Ureter (tissue), 1 donor: ENCODE results near the gene NOL4L. TPM values are rescaled to one million over a fixed set of nuclear protein-coding genes. Genes with fewer than 3 reads are reported as not detected.
"Not testable (repeated sequence)": the region's sequence is repeated elsewhere in the genome, so short reads cannot be mapped to it uniquely, and the experiment has no call there.

ENCODE experiments used
- DNase-seq: peaks from one replicate; pipeline ENCODE4 v3.0.0-alpha.2; 2020; ENCODE audit warnings: low spot score
- total RNA-seq: library from RNA; stranded (reverse); gene quantifications from one replicate; pipeline ENCODE4 v1.2.4, GENCODE V29; 2023
- donor health status: DM: yes; HTN: yes; CAD: no.

Gene NOL4L
- total RNA-seq, 1 donor from 2014 or later, result 40.7 TPM

DNA sequence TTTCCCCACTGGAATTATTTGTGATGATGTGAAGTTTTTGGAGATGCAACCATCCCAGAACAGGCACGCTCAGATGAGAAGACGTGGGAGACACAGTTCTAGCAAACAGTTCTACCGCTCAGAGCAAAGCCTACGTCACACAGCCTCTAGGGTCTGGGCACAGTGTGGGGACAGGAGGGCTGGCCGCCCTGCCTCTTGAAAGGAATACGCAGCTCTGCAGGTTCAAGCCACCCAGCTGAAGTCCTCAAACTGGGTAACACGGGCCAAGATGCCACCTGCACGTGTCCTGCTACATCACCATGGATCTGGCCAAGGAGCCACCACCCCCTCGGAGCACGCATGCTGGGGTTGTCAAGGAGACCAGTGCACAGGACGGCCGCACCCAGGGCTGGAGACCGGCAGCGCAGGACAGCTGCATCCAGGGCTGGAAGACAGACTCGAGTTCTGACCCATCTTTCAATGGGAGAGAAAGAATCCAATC lies 75.0 kb downstream of the NOL4L start:
- DNase-seq, result no peak

DNA sequence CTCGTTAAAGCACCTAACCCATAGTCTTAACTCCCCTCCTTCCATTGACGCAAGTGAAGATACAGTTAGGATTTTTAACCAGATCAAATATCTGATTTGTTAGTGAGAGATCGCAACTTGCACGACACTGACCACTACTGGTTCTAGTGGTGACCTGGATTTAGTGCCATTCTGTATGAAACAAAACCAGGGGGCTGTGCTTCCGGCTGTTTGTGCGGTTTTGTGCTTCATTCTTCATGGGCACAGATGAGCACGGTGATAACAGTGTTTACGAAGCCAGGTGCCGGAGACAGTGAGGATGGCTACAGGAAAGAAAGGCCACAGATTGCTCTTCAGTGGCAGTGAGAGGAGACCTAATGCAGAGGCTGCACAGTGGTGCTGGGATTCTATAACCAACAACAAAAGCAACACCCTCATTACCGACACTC lies 75.5 kb downstream of the NOL4L start:
- DNase-seq, result no peak

DNA sequence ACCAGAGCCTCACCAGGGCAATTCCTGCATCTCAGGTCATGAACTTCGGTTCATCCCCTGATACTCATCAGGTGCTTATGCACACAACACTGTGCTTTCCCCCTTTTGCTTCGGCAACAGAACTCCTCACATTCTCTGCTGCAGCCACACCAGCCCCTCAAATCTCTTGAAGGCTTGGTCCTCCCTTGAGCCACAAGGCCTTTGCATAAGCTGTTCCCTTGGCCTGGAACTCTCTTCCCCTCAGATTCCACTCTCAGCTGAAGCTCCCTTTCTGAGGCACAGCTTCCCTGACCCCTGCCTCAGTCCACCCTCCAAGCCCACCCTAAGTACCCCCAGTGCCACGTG lies 76.4 kb downstream of the NOL4L start:
- no peak for DNase-seq

DNA sequence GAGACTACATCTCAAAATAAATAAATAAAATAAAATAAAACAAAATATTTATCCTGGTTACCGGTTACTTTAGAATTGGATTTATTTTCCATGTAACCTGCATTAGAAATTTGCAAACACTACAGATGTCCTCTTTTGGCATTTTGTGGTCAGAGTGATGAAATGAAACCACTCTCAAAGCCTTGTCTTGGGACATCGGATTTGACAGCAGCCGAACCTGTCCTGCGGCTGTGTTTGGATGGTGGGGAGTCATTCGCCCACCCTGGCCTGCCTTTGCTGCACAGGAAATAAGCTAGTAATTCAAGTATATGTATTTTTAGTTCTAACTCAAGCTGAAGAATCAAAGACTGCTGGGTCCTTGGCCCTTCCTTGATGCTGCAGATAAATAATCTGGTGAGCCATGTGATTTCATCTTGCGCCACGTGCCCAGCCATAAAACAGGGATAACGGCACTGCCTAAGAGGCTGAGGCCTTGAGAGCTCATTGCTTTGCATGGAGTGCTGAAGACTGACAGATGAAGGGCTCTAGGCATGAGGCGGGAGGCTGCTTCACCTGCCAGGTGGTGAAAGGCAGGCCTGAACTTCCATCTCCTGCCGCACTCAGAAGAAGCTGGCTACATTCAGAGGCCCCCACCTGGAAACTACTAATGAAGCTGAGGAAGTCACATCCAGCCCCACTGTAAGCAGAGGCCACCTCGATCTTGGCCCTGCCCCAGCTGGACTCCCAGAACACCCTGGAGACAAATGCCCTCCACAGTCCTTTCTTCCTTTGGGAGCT lies 76.9 kb downstream of the NOL4L start:
- DNase-seq, result no peak

DNA sequence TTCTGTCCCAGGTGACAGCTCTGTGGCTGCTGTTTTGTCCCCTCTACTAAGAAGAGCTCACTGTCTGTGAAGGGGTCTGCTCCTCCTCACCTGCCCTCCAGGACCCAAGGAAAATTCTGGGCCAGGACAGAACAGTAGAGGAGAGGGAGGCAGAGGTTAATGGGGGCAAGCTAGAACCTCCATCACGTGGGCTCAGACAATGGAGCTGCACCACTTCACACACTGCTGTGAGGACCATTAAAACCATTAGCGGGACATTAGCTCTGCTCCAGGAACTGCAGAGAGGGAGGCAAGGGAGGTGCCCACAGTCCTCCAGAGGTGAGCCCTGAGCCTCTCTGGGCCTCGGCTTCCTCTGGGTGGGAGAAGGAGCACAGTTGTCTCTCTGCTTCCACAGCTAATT lies 78.4 kb downstream of the NOL4L start:
- DNase-seq, result no peak

DNA sequence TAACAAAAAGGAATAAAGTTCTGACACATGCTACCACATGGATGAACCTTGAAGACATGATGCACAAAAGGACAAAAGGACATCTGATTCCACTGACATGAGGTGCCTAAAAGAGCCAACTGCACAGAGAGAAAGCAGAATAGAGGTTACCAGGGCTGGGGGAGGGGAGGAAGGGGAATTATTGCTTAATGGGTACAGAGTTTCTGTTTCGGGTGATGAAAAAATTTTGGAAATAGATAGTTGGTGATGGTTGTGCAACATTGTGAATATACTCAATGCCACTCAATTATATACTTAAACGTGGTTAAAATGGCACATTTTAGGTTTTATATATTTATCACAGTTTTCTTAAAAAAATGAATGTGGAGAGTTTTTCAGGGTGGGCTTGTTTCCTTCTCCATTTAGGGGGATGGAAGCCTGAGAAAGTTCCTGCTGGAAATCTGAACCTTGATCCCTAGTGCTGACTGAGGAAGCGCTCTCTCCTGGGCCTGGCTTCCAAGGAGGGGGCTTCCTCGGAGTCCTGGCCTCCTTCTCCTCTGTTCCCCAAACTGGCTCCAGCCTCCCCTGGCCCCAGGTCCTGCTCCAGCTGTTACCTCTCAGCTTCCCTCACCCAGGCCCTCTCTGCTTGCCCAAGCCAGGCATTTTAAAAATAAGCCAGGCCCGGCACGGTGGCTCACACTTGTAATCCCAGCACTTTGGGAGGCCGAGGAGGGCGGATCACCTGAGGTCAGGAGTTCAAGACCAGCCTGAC lies 79.2 kb downstream of the NOL4L start:
- no peak for DNase-seq

DNA sequence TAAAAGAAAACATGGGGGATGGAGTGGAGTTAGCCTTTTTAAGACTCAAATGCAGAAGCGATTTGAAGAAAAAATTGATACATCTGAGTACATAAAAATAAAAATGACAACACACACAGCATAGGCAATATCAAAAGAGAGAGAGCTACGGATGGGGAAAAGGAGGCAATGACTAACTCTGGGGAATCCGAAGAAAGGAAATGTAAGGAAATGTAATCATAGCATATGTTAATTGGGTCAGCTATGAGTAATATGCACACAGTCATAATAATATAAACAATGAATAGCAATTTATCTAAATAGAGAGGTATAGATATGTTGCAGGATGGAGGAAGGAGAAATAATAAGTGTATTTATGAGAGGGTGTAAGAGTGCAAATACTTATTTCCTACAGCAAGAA lies 83.4 kb downstream of the NOL4L start:
- DNase-seq, result no peak

DNA sequence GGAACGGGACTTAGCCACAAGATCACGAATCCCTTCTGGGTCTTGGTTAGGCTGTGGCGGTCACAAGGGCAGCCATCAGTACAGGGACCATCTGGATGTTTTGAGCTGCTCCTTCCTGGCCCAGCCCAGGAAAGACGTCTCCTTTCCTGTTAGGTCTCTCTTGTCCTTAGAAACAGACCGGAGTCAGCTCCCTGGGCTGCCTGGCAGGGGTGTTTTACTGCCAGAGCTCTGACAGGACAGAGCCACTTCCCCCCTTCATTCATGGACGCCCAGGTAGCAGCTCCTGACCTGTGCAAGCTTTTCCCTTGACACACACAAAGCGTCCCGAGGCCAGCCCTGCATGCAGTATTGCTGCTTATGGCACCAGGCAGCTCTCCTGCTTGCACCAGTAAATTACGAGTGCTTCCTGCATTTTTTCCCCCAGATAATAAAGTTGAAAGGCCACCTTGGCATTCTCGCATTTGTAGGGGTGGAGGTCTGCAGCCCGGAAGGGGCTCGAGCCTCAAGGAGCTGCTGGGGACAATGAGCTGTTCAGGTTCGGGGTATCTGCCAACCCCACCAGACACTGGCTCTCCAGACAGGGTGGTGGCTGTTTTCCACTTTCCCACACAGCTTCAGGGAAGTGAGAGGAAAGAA lies 87.4 kb downstream of the NOL4L start:
- DNase-seq, result no peak

DNA sequence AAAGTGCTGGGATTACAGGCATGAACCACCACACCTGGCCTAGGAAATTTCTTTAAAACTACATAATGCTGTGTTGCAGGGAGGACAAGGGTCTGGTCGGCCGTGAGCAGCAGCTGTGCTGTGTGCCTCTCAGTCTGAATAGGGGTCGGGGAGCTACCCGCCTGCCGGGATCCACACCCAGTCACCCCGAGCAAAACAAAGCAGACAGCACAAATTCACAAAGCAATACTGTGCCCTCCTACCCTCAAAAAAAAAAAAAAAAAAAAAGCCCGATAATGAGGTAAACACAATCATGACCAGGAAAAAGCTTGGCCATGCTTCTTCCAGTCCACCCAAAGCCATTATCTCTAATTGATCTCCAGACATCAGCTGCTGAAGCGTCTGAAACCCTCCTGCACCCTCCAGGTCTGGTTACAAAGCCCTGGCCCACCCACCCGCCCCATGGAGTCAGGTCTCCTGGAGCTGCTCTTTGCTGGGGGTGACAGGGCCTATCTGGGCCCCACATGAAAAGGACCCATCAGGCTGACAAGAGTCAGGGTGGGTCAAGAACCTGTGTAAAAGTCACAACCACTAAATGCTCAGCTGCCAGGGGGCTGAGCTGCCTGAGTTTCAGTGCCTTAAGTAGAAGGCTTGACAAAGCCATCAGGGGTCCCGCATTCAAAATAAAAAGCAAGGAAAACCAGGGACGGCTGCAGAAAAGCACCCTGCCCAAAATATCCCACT lies 88.2 kb downstream of the NOL4L start:
- no peak for DNase-seq

DNA sequence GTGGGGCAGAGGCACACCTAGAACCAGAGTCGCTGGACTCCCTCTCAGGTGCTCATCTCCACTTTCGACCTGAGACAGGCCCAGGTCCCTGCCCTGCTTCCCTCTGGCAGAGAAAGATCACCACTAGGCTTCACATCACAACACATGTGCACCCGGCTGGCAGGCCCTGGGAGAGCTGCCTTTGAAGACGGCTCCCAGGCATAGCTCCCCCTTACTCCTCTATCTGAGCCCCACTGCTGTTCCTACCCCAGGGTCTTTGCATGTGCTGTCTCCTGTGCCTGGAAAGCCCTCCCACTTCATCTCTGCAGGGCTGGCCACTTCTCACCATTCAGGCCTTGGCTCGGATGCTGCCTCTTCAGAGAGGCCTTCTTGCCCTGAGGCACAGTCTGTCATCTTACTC lies 89.2 kb downstream of the NOL4L start:
- no peak for DNase-seq

DNA sequence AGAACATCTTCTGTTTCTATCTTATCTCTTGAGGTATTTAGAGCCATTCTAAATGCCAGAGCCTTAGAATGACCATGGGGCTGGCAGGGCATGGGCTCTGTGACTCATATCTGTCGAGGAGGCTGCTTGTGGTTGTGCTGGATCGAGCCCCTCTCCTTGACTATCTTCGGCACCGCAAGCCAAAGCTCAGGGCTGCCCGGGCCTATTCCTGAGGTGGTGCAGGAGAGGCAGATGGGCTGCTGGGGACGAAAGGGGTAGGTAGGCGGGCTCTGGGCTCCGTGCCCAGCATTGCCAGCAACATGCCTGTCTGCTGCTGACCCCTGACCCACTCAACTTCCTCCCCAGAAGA lies 89.9 kb downstream of the NOL4L start:
- no peak for DNase-seq

DNA sequence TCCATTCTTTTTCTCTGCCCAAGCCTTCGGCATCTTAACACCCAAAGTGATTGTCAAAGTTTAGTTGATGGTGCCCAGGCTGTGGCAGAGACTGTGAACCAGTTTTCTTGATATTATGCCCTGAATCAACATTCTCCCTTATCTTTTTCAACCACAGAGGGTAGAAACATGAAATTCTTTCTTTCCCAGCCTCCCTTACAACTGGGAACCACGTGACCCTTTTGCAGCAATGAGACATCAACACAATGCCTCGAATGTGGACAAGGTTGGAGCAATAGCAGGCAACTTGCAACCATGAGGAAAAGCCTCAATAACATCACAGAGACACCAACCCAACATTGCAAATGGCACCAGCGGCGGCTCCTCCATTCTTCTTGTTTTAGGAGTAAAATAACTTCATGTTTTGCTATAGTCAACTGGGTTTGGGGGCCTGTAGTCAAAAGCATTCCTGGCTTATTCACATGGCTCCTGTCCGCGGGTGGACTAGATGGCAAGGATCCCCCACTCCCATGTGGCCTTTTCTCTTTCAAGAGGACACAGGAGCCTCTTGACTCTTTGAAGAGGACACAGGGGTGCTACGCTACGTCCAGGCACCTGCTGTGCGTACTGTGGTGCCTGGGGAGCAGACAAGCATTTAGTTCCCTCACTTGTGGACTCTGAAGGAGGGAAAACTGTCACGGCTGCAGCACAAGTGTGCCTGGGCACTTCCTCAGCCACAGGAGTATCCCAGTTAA lies 90.5 kb downstream of the NOL4L start:
- no peak for DNase-seq

DNA sequence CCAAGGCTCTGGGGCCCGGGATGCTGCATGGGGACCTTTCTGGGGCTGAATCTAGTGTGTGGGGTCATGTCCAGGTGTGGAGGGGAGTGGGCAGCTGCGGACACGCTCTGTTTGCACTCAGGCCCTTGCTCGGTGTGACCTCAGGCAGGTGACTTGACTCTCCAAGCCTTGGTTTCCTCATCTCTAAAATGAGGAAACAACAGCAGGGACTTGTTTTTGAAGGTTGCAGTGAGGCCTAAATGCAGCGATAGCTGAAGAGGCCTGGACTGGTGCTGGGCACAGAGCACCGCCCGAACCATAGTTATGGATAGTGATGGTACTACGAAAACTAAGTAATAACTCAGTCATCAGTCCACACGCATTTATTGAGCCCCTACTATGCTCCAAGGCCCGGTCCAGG lies 91.8 kb downstream of the NOL4L start:
- DNase-seq, result no peak

DNA sequence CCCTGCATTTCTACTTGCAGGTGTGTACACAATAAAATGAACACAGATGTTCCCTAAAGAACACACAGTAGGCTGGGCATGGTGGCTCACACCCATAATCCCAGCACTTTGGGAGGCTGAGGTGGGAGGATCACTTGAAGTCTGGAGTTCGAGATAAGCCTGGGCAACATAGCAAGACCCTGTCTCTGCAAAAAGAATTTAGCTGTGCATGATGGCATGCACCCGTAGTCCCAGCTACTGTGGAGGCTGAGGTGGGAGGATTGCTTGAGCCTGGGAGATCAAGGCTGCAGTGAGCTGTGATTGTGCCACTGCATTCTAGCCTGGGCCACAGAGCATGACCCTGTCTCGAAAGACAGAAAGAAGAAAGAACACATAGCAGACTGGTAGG lies 93.4 kb downstream of the NOL4L start:
- DNase-seq, result not testable (repeated sequence)

DNA sequence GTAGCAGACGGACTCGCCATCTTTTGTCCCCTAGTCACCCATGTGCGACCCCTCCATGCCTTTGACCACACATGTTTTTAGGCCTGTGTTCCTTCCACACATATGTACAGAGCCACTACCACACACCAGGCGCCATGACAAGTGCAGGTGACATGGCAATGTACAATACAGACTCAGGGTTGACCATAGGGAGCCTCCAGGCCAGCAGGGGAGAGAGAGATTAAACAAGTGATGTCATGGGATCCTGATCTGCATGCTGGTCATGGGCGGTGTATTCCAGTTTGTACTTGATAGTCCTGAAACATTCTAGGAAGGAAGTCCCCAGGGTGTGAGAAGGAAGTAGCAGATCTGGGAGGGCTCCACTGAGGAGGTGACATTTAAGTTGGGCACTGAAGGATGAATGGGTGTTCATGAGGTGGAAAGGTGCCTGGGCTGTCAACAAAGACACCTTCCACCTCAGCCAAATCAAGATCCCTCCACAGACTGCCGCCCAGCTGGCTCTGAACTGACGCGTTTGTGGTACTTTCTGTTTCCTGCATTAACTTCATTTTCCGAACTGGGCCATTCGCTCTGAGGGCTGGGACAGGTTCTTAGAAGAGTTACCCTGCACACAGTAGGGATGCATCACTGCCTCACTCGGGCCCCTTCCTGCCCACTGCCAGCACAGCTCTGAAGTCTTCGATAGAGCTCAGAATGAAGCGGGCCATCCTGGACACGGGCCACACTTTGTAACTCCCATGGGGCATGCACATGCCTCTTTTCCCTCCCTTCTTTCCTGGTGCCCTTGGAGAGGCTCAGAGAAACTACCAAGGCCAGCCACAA lies 94.0 kb downstream of the NOL4L start:
- DNase-seq, result no peak

DNA sequence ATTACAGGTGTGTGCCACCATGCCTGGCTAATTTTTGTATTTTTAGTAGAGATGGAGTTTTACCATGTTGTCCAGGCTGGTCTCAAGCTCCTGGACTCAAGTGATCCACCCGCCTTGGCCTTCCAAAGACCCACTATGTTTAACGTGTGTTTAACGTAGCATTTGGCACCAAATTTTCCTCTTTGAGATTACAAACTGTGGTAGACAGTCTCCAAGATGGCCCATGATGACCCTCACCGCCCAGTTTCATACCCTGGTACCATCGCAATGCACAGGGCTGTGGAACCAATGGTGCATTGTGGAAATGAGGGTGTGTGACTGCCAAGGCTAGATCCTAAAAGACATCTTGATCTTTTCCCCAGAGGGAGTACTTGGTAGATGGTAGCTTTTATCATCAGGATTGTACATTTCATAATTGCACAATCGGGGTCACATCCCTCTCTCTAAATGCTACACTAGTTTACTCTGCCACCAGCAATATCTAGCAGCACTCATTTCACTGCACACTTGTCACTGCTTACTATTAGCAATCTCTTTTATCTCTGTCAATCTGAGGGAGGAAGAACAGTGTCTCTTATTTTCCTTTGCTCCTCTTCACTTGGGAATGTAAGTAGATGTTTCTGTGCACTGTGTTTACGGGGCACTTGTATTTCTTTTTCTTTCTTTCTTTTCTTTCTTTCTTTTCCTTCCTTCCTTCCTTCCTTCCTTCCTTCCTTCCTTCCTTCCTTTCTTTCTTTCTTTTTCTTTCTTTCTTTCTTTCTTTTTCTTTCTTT lies 96.9 kb downstream of the NOL4L start:
- DNase-seq, result no peak

DNA sequence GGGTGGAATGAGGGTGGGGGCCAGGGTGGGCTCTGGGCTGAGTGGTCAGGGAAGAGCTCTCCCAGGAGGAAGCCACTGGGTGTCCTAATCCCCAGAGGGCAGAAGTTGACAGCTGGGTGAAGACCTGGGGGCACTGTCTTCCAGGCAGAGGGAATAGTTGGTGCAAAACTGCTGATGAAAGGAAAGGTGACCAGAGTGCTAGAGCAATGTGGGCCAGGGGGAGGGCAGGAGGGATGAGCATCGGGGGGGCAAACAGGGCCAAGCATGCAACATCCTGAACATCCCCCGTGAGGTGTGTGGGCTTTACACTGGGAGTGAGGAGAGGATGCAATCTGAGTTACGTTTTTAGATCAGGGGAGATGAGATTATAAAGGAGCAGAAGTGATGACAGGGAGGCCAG lies 97.8 kb downstream of the NOL4L start:
- no peak for DNase-seq

DNA sequence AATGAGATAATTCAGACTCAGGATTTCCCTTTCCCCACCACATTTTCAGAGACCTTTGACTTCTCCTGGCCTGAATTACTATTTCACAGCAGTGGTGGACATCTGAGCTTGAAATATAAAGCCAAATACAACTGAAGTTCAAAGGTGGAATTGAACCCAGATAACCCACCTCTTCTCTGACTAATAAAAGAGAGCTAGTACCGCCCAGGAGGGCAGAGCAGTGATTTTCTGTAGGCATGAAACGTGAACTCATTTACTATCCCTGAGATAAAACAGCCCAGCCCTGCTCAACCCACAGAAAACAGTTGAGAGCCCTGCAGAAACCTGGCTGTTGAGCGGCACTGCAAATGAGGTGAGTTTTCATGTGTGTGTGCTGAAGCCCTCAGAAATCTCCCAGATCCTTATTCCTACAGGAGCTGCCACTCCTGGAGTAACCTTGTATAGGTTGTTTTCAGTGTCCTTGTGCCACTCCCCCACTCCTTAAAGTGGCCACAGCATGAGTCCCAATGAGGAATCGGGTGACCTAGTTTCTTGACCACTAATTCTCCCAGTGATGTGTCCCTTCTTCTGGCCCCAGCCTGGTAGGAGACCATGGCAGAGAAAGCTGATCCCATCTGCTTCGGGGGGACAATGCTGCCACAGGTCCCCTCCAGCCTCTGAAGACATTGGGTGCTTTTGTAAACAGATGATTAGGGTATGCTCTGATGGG lies 99.2 kb downstream of the NOL4L start:
- no peak for DNase-seq
